GM12864 (cell line): ENCODE results near the gene ZNF581.

Experiments used
- DNase-seq: peaks from one replicate; pipeline ENCODE4 v3.0.0-alpha.2; 2011; ENCODE audit warnings: low read depth
- H3K4me3 ChIP-seq: 2 replicates; pipeline ENCODE4 v1.5.1; 2011; ENCODE audit warnings: mild to moderate bottlenecking, low read depth, low read length, control low read depth
- TF ChIP-seq, protein P1 (sequence below): IDR thresholded peaks from 2 replicates; pipeline ENCODE4 v1.5.1; 2011; ENCODE audit warnings: low read depth, mild to moderate bottlenecking, moderate library complexity, low read length, control low read depth, inconsistent platforms; ENCODE audit errors: missing control alignments

ZNF581 gene

DNA sequence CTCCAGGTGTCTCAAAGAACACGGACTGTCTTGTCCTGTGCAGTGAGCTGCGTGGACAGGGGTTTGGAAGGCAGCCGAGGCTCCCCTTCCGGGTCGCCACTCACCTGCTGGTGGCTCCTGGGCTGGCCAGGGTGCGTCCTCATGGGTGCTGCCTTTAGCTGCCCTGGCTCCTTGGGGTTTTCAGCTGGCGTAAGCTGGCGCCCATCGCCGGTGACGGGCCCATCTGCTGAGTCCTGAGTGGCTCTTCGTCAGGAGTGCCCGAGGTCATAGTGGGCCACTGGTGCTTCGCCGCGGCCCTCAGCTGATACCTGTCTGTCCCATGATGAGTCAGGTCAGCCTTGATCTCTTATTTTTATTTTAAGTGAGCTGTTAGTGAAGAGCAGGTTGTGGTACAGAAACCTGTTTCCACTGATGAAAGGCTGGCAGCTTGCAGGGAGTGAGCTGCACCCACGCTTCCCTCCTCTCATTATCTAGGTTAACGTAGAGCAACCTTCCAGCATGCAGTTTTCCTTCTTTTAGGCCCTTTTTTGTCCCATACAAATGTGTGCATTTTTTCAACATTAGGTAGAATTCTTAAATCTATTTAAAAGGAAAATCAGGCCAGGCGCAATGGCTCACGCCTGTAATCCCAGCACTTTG is 50.0 kb downstream of the ZNF581 start:
- no peak for DNase-seq
- no peak overlapping the region for H3K4me3 ChIP-seq
- TF ChIP-seq, protein P1, sequence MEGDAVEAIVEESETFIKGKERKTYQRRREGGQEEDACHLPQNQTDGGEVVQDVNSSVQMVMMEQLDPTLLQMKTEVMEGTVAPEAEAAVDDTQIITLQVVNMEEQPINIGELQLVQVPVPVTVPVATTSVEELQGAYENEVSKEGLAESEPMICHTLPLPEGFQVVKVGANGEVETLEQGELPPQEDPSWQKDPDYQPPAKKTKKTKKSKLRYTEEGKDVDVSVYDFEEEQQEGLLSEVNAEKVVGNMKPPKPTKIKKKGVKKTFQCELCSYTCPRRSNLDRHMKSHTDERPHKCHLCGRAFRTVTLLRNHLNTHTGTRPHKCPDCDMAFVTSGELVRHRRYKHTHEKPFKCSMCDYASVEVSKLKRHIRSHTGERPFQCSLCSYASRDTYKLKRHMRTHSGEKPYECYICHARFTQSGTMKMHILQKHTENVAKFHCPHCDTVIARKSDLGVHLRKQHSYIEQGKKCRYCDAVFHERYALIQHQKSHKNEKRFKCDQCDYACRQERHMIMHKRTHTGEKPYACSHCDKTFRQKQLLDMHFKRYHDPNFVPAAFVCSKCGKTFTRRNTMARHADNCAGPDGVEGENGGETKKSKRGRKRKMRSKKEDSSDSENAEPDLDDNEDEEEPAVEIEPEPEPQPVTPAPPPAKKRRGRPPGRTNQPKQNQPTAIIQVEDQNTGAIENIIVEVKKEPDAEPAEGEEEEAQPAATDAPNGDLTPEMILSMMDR: no peak

DNA sequence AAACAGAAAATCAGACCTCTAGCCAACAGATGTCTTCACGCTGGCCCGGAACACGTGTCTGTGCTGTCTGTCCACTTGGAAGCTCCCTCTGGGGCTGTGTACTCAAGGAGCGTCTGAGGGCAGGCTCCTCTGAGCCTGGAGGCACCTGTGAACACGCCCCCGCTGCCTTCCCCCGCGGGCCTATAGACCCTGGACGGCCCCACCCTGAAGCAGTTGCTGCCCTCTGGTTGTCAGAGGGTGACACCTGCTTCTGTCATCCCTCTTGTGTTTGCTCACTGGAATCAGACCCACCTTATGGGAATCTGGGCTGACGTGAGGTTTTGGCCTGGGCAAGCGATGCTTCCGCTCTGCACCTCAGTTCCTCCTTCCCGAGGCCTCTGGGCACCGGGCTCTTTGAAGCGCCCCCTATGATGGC is 50.8 kb downstream of the ZNF581 start:
- TF ChIP-seq, protein P1: no peak
- no peak overlapping the region for H3K4me3 ChIP-seq
- no peak for DNase-seq

DNA sequence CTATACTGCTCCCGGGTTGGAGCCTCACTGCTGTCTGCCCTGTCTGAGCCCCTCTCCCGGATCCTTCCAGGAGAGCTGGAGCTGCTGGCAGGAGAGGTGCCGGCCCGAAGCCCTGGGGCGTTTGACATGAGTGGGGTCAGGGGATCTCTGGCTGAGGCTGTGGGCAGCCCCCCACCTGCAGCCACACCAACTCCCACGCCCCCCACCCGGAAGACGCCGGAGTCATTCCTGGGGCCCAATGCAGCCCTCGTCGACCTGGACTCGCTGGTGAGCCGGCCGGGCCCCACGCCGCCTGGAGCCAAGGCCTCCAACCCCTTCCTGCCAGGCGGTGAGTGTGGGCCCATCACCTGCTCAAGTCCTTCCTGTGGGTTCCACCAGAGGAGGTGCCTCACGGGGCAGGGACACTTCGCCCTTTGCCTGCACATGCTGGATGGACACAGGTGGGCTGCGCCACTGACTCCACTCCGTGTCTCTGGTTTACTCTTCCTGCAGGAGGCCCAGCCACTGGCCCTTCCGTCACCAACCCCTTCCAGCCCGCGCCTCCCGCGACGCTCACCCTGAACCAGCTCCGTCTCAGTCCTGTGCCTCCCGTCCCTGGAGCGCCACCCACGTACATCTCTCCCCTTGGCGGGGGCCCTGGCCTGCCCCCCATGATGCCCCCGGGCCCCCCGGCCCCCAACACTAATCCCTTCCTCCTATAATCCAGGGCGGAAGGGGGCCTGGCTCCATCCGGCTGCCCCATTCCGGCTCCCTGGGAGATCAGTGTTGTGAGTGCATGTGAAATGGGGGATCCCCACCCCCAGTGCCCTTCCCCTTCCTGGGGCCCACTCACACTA is 51.4 kb downstream of the ZNF581 start:
- TF ChIP-seq, protein P1: no peak
- no peak for DNase-seq
- no peak overlapping the region for H3K4me3 ChIP-seq
